IMR-90 (cell line): Measurements from ENCODE around the gene ADGRL3. TPM values are rescaled to one million over a fixed set of nuclear protein-coding genes. Genes with fewer than 3 reads are reported as not detected.

Experiments used
- ATAC-seq: fragments of 200-7000 bp; cut with Tn5 transposase; 2 replicates; pipeline ENCODE4 v1.9.1; 2020; ENCODE audit warnings: low read depth, mild to moderate bottlenecking, moderate library complexity
- BruUV-seq: library from RNA; stranded (reverse); fragments of 400-500 nt; replicated peaks from 2 replicates; lab custom pipeline; 2021; lab: Mats Ljungman, UMichigan
- CTCF ChIA-PET: fragments of 300-600 bp; formaldehyde crosslinking; extraction: SDS; loops from one replicate; lab custom pipeline; 2021; ENCODE audit warnings: antibody characterized with exemption; lab: Yijun Ruan, JAX
- POLR2A ChIA-PET: fragments of 300-600 bp; sonication (Branson Sonifier 250); formaldehyde crosslinking; loops from one replicate; lab custom pipeline; 2022; ENCODE audit warnings: antibody characterized with exemption; ENCODE audit not compliant: unreplicated experiment; lab: Charles Lee
- DNase-seq: peaks from one replicate; pipeline ENCODE4 v3.0.0; 2013
- H2AFZ ChIP-seq: replicated peaks from 2 replicates; pipeline ENCODE3; 2013; ENCODE audit warnings: low read length, mild to moderate bottlenecking; ENCODE audit not compliant: poor library complexity
- H2AK5ac ChIP-seq: 2 replicates; pipeline ENCODE4 v1.6.1; 2013; ENCODE audit warnings: low read depth, low read length, inconsistent platforms
- H2AK9ac ChIP-seq: replicated peaks from 2 replicates; pipeline ENCODE3; 2013; ENCODE audit warnings: mild to moderate bottlenecking, low read depth, low read length, moderate library complexity; ENCODE audit not compliant: poor library complexity
- H2BK120ac ChIP-seq: 2 replicates; pipeline ENCODE4 v1.6.1; 2013; ENCODE audit warnings: low read depth, low read length, inconsistent platforms
- H2BK15ac ChIP-seq: 3 replicates; pipeline ENCODE4 v1.6.1; 2013; ENCODE audit warnings: low read depth, low read length, inconsistent platforms
- H2BK20ac ChIP-seq: 2 replicates; pipeline ENCODE4 v1.6.1; 2013; ENCODE audit warnings: low read depth, mild to moderate bottlenecking, inconsistent platforms, low read length, moderate library complexity
- H2BK5ac ChIP-seq: 2 replicates; pipeline ENCODE4 v1.6.1; 2013; ENCODE audit warnings: mild to moderate bottlenecking, low read depth, low read length, inconsistent platforms; ENCODE audit not compliant: poor library complexity, severe bottlenecking
- H3K14ac ChIP-seq: replicated peaks from 2 replicates; pipeline ENCODE4 v1.6.1; 2013; ENCODE audit warnings: low read depth, low read length, inconsistent platforms
- H3K18ac ChIP-seq: 2 replicates; pipeline ENCODE4 v1.6.1; 2013; ENCODE audit warnings: low read depth, low read length, control low read depth
- H3K23ac ChIP-seq: 2 replicates; pipeline ENCODE4 v1.6.1; 2013; ENCODE audit warnings: low read depth, low read length, inconsistent platforms
- H3K27ac ChIP-seq: 2 replicates; pipeline ENCODE4 v1.5.1; 2013; ENCODE audit warnings: mild to moderate bottlenecking, control low read depth, low read length; ENCODE audit not compliant: insufficient read depth
- H3K27me3 ChIP-seq: 2 replicates; pipeline ENCODE4 v1.6.1; 2013; ENCODE audit warnings: low read length; ENCODE audit not compliant: control insufficient read depth, insufficient read depth
- H3K36me3 ChIP-seq: 2 replicates; pipeline ENCODE4 v1.6.1; 2013; ENCODE audit warnings: low read length, mixed read lengths; ENCODE audit not compliant: control insufficient read depth, insufficient read depth
- H3K4ac ChIP-seq: 2 replicates; pipeline ENCODE4 v1.6.1; 2013; ENCODE audit warnings: low read depth, low read length, inconsistent platforms
- H3K4me1 ChIP-seq: 2 replicates; pipeline ENCODE4 v1.6.1; 2013; ENCODE audit warnings: low read length, mixed read lengths; ENCODE audit not compliant: control insufficient read depth, insufficient read depth
- H3K4me2 ChIP-seq: 2 replicates; pipeline ENCODE4 v1.6.1; 2013; ENCODE audit warnings: low read depth, mild to moderate bottlenecking, control low read depth, low read length, moderate library complexity
- H3K4me3 ChIP-seq: 2 replicates; pipeline ENCODE4 v1.5.1; 2013; ENCODE audit warnings: low read depth, mild to moderate bottlenecking, control low read depth, low read length, moderate library complexity; ENCODE audit not compliant: insufficient read depth
- H3K56ac ChIP-seq: 2 replicates; pipeline ENCODE4 v1.6.1; 2013; ENCODE audit warnings: low read length, inconsistent platforms; ENCODE audit not compliant: insufficient read depth; ENCODE audit errors: extremely low read depth
- H3K79me1 ChIP-seq, 2 experiments: 2 replicates each; pipeline ENCODE4 v1.6.1; 2013; ENCODE audit warnings: low read length in 2 of 2, inconsistent platforms in 1 of 2, low read depth in 1 of 2
- H3K9ac ChIP-seq: 2 replicates; pipeline ENCODE4 v1.6.1; 2013; ENCODE audit warnings: low read depth, low read length, control low read depth
- H3K9me1 ChIP-seq: 2 replicates; pipeline ENCODE4 v1.6.1; 2013; ENCODE audit warnings: low read length, inconsistent platforms; ENCODE audit not compliant: insufficient read depth
- H3K9me3 ChIP-seq: 2 replicates; pipeline ENCODE4 v1.6.1; 2013; ENCODE audit warnings: low read length; ENCODE audit not compliant: control insufficient read depth, insufficient read depth
- H4K20me1 ChIP-seq: 2 replicates; pipeline ENCODE4 v1.6.1; 2013; ENCODE audit warnings: low read length, inconsistent platforms; ENCODE audit not compliant: insufficient read depth
- H4K5ac ChIP-seq: 2 replicates; pipeline ENCODE4 v1.6.1; 2013; ENCODE audit warnings: mild to moderate bottlenecking, low read depth, low read length, control low read depth
- H4K8ac ChIP-seq, 2 experiments: 2 replicates each; pipeline ENCODE4 v1.6.1; 2013; ENCODE audit warnings: low read depth in 2 of 2, low read length in 2 of 2, control low read depth in 1 of 2, inconsistent platforms in 1 of 2
- H4K91ac ChIP-seq: 2 replicates; pipeline ENCODE4 v1.6.1; 2013; ENCODE audit warnings: low read depth, low read length, inconsistent platforms; ENCODE audit not compliant: insufficient read depth
- BHLHE40 ChIP-seq: fragments of 150-350 bp; IDR thresholded peaks from 2 replicates; pipeline ENCODE4 v1.6.1; 2016; ENCODE audit warnings: mild to moderate bottlenecking, low read depth, low read length
- MXI1 ChIP-seq: IDR thresholded peaks from 2 replicates; pipeline ENCODE4 v1.6.1; 2012; ENCODE audit warnings: low read depth, mild to moderate bottlenecking, low read length, moderate library complexity, borderline replicate concordance
- NFE2L2 ChIP-seq: fragments of 150-350 bp; IDR thresholded peaks from 2 replicates; pipeline ENCODE4 v1.6.1; 2016; ENCODE audit warnings: low read depth, mild to moderate bottlenecking, low read length
- WGBS, 2 experiments: methylation state at CpG; one replicate each; pipeline versions ENCODE4 v1.1.5 to v1.1.7; 2013; ENCODE audit warnings: missing lambda C conversion rate in 2 of 2; ENCODE audit not compliant: insufficient read length in 1 of 2; ENCODE audit errors: extremely low coverage in 2 of 2; 5-methylcytosine and 5-hydroxymethylcytosine counted together
- dilution Hi-C: fragments of 300-500 bp; cut with HindIII; formaldehyde crosslinking; loops from one replicate; pipeline ENCODE4 v1.14.3; 2018; ENCODE audit warnings: low sequenced_read_pairs; ENCODE audit not compliant: unreplicated experiment
- in situ Hi-C: fragments of 300-500 bp; cut with MboI; formaldehyde crosslinking; loops from 3 replicates; pipeline ENCODE4 v1.14.3; 2019; ENCODE audit warnings: low sequenced_read_pairs, inconsistent platforms, mixed read lengths
- intact Hi-C: fragments of 100-400 bp; cut with micrococcal nuclease; formaldehyde crosslinking; loops from 2 replicates; pipeline ENCODE4 v1.10.0; 2022
- polyA plus RNA-seq, 3 experiments: library from polyadenylated mRNA; depleted of rRNA; stranded (reverse); fragments of >200 nt; gene quantifications; 2 replicates each; pipeline ENCODE4 v1.2.3, GENCODE V29; 2012; ENCODE audit warnings: low replicate concordance in 1 of 3
- total RNA-seq: library from RNA; depleted of rRNA; stranded (reverse); fragments of >200 nt; gene quantifications from 2 replicates; pipeline ENCODE4 v1.2.3, GENCODE V29; 2012

Gene ADGRL3
- total and polyA plus RNA-seq, 2 of the 4 experiments (the other 2 are of a cell fraction), result 0.46 to 2.5 TPM

DNA sequence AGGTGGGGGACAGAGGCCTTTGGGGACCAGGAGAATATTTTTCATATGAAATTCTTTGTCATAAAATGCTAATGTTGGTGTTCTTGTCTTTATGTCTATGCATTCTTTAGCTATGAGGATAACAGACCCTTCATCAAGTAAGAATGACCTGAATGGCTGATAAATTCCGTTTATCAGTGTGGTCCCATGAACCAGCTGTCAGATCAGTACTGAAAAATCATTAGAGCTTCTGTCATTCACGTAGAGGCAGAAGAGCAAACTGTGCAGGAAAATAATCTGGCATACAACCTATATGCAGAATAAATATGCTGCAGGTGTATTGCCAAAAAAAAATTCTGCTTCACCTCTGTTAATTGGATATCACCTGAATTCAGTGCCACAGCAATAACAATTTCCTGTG is 828.6 kb downstream of the ADGRL3 start:
- Histone ChIP-seq H3K9me3 (no peaks in the 10 kb centered on the region), H3K4me2 (no peak overlapping the region), H3K79me1 (no peaks in the 10 kb centered on the region), H3K36me3 (no peaks in the 10 kb centered on the region), H3K27ac (no peak overlapping the region), H2BK20ac (no peak overlapping the region), H2BK5ac (no peak overlapping the region), H3K23ac (no peak overlapping the region), H4K8ac (no peak overlapping the region), H2AK9ac (no peak overlapping the region), H2BK15ac (no peak overlapping the region), H3K4me1 (no peaks in the 10 kb centered on the region), H3K9me1 (no peaks in the 10 kb centered on the region), H4K91ac (no peak overlapping the region), H3K9ac (no peak overlapping the region), H3K14ac (no peak overlapping the region), H4K5ac (no peak overlapping the region), H3K4me3 (no peak overlapping the region), H2AFZ (no peak overlapping the region), H2AK5ac (no peak overlapping the region), H3K27me3 (no peaks in the 10 kb centered on the region), H3K4ac (no peak overlapping the region), H4K20me1 (no peaks in the 10 kb centered on the region), H3K56ac (no peak overlapping the region), H3K18ac (no peak overlapping the region), H2BK120ac (no peak overlapping the region)
- dilution Hi-C loops, result no loop called here
- CTCF ChIA-PET, result no interaction called here
- in situ Hi-C loops, result no loop called here
- WGBS, 2 experiments, result no CpG with 5 or more reads among the region's 2 CpGs
- no TSS peak for BruUV-seq
- DNase-seq (no peak), ATAC-seq (no peak)
- POLR2A ChIA-PET, result no interaction called here
- intact Hi-C loops, result no loop called here
- TF ChIP-seq MXI1 (no peak), NFE2L2 (no peak), BHLHE40 (no peak)
